GM19240 (cell line): ENCODE data around the gene JAM3.
"Not testable (repeated sequence)": the region's sequence is repeated elsewhere in the genome, so short reads cannot be mapped to it uniquely, and the experiment has no call there.

Experiments used
- DNase-seq: peaks from one replicate; pipeline ENCODE4 v3.0.0; 2011; ENCODE audit warnings: low spot score; ENCODE audit not compliant: insufficient read length

The JAM3 gene

DNA sequence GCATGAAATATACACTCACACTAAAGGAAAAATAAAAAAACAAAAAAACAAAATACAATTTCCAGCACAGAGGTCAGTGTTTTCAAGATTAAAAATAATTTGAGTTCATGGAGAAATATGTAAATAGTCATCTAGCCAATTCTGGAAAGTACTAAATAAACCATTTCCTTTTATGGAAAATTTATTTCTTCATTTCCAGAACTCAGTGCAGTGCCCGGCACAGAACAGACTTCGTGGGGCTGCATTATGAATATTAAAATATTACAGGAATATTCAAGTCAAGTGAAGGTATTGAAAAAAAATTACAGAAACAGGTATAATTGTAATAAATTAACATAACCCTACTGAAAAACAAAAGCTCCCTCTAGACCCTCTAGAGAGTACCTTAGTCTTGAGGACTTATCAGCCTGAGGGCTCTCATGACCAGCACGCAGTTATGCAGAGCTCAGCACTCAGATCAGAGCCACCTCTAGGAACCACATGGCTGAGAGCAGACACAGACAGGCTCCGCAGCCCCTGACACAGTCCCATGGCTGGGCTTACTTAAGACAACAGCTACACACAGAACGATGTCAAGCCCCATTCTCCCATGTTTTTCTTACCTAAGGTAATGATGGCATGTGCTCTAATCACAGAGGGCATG lies 109.3 kb downstream of the JAM3 start:
- DNase-seq = no peak

DNA sequence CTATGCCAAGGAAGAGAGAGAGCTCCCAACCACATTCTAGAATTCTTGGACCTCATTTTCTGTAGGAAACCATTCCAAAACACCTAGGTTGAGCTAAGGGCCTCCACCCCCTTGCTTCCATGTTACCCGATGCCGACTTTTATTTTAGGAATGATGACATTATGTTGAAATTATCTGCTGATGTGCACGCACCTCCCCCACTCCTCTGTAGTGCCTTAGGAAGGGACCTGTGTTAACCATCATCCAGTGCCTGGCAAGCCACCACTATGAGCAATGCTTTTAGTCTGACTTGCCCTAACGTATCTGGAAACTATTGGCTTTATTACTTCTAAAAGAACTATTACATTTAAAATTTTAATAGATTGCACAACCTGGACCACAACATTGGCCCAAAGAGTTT lies 112.8 kb downstream of the JAM3 start:
- no peak for DNase-seq

DNA sequence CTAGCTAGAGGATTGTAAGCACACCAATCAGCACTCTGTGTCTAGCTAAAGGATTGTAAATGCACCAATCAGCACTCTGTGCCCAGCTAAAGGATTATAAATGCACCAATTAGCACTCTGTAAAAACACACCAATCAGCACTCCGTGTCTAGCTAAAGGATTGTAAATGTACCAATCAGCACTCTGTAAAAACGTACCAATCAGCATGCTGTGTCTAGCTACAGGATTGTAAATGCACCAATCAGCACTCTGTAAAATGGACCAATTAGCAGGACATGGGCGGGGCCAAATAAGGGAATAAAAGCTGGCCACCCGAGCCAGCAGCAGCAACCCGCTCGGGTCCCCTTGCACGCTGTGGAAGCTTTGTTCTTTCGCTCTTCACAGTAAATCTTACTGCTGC lies 119.2 kb downstream of the JAM3 start:
- not testable (repeated sequence) for DNase-seq

DNA sequence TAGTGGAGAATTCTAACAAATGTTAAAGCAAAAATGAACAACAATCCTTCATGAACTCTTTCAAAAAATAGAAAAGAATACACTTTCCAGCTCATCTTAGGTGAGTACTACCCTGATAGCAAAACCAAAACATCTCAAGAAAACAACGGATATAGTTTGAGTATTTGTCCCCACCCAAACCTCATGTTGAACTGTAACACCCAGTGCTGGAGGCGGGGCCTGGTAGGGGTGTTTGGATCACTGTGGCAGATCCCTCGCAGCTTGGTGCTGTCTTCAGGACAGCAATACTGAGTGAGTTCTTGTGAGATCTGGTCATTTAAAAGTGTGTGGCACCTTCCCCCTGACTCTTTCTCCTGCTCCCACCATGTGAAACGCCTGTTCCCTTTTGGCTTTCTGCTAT lies 127.9 kb downstream of the JAM3 start:
- no peak for DNase-seq

DNA sequence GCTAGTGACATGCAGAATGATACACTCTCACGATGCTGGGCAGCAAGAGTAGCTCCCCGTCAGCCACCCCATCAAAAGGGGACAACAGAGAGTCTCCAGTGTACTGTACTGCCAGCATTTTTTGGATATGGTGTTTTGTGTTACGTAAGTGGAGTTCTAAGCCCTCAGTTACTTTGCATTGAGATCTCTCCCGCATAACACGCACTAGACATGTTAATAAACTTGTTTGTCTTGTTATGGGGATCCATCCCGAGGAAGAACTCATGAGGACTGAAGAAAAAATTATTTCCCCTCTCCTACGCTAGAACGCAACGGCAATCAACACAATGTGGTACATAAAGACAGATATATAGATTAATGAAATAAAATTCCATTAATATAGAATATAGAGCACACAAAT lies 130.7 kb downstream of the JAM3 start:
- DNase-seq = no peak

DNA sequence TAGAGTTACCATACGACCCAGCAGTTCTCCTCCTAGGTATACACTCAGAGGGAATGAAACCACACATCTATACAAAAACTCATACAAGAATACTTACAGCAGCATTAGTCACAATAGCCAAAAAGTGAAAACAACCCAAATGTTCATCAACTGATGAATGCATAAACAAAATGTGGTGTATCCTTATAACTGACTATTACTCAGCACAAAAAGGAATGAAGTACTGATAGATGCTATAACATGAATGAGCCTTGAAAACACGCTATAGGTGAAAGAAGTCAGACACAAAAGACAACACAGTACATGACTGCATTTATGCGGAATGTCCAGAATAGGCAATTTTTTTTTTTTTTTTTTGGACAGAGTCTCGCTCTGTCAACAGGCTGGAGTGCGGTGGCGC lies 131.8 kb downstream of the JAM3 start:
- no peak for DNase-seq
